ENCODE data around the gene GAGE1.

The GAGE1 gene

GRCh38 chrX:49610718-49611310, 12.0 kb downstream of the GAGE1 start:
- no peak overlapping the region for H3K4me3 ChIP-seq (ENCODE audit: low read depth, low read length)

GRCh38 chrX:49618574-49618973, 19.8 kb downstream of the GAGE1 start:
- Histone ChIP-seq H3K9me3 (ENCODE audit: severe bottlenecking) (no peaks in the 10 kb centered on the region), H3K4me3 (ENCODE audit: low read depth, low read length) (no peak overlapping the region), H3K27ac (no peak overlapping the region), H3K27me3 (ENCODE audit: insufficient read depth, low read depth, severe bottlenecking) (peaks cover 11% of the 10 kb centered on the region), H3K36me3 (no peaks in the 10 kb centered on the region)
- no peak for TF ChIP-seq CTCF (IDR thresholded peaks at IDR 0.05; ENCODE audit: low read depth, low read length)
- no peak for DNase-seq

More at GRCh38 chrX:49610718-49611310, 12.0 kb downstream of the GAGE1 start:
- no peak for DNase-seq
- Histone ChIP-seq H3K27me3 (ENCODE audit: insufficient read depth, low read depth, severe bottlenecking) (peaks cover 57% of the 10 kb centered on the region), H3K27ac (no peak overlapping the region), H3K36me3 (no peaks in the 10 kb centered on the region), H3K9me3 (ENCODE audit: severe bottlenecking) (no peaks in the 10 kb centered on the region)
- TF ChIP-seq CTCF (IDR thresholded peaks at IDR 0.05; ENCODE audit: low read depth, low read length) = no peak

- TF ChIP-seq CTCF (IDR thresholded peaks at IDR 0.05; ENCODE audit: low read depth, low read length) = peak; percentile 50
- no peak for DNase-seq
Measured at GRCh38 chrX:49627086-49627777, 28.4 kb downstream of the GAGE1 start.

GRCh38 chrX:49644991-49645637, 46.3 kb downstream of the GAGE1 start:
- H3K36me3 ChIP-seq = no peaks in the 10 kb centered on the region
- H3K9me3 ChIP-seq (ENCODE audit: severe bottlenecking) = no peaks in the 10 kb centered on the region
- H3K27ac ChIP-seq = no peak overlapping the region
- no peak for TF ChIP-seq CTCF (IDR thresholded peaks at IDR 0.05; ENCODE audit: low read depth, low read length)
- peaks cover 58% of the 10 kb centered on the region for H3K27me3 ChIP-seq (ENCODE audit: insufficient read depth, low read depth, severe bottlenecking)
- no peak overlapping the region for H3K4me3 ChIP-seq (ENCODE audit: low read depth, low read length)
- DNase-seq = no peak

More at GRCh38 chrX:49627086-49627777, 28.4 kb downstream of the GAGE1 start:
- H3K36me3 ChIP-seq = no peaks in the 10 kb centered on the region
- H3K4me3 ChIP-seq (ENCODE audit: low read depth, low read length) = no peak overlapping the region
- no peak overlapping the region for H3K27ac ChIP-seq
- H3K27me3 ChIP-seq (ENCODE audit: insufficient read depth, low read depth, severe bottlenecking) = peaks cover 5% of the 10 kb centered on the region
- peaks cover 12% of the 10 kb centered on the region for H3K9me3 ChIP-seq (ENCODE audit: severe bottlenecking)

- DNase-seq = no peak
- Histone ChIP-seq H3K36me3 (no peaks in the 10 kb centered on the region), H3K27ac (no peak overlapping the region), H3K9me3 (ENCODE audit: severe bottlenecking) (no peaks in the 10 kb centered on the region), H3K4me3 (ENCODE audit: low read depth, low read length) (no peak overlapping the region), H3K27me3 (ENCODE audit: insufficient read depth, low read depth, severe bottlenecking) (peaks cover 55% of the 10 kb centered on the region)
- no peak for TF ChIP-seq CTCF (IDR thresholded peaks at IDR 0.05; ENCODE audit: low read depth, low read length)
Measured at GRCh38 chrX:49656533-49656932, 57.7 kb downstream of the GAGE1 start.

Data from WERI-Rb-1 (cell line).